Glomerular visceral epithelial cell (primary cell): ENCODE results near the gene ELANE.
"Not testable (repeated sequence)": the region's sequence is repeated elsewhere in the genome, so short reads cannot be mapped to it uniquely, and the experiment has no call there.

Experiments used
- DNase-seq: peaks from one replicate; pipeline ENCODE4 v3.0.0-alpha.2; 2016; ENCODE audit errors: extremely low spot score

The ELANE gene

GRCh38 chr19:862581-863314, 10.6 kb downstream of the ELANE start:
- peak; percentile 41 for DNase-seq

GRCh38 chr19:863315-863620, 11.2 kb downstream of the ELANE start:
- DNase-seq, result no peak

- no peak for DNase-seq
Measured at GRCh38 chr19:866769-867300, 14.7 kb downstream of the ELANE start.

GRCh38 chr19:867301-867793, 15.2 kb downstream of the ELANE start:
- DNase-seq, result no peak

- no peak for DNase-seq
Measured at GRCh38 chr19:867855-868457, 15.9 kb downstream of the ELANE start.

GRCh38 chr19:868458-869244, 16.5 kb downstream of the ELANE start:
- no peak for DNase-seq

GRCh38 chr19:869245-870177, 17.4 kb downstream of the ELANE start:
- DNase-seq, result peak; percentile 76

- no peak for DNase-seq
Measured at GRCh38 chr19:870314-870713, 18.2 kb downstream of the ELANE start.

- DNase-seq, result no peak
Measured at GRCh38 chr19:870963-871401, 18.9 kb downstream of the ELANE start.

GRCh38 chr19:871446-872265, 19.6 kb downstream of the ELANE start:
- DNase-seq, result no peak

GRCh38 chr19:872266-872951, 20.3 kb downstream of the ELANE start:
- no peak for DNase-seq

- peak; percentile 41 for DNase-seq
Measured at GRCh38 chr19:873084-873483, 21.0 kb downstream of the ELANE start.

GRCh38 chr19:873561-874041, 21.5 kb downstream of the ELANE start:
- no peak for DNase-seq

- no peak for DNase-seq
Measured at GRCh38 chr19:875265-875879, 23.3 kb downstream of the ELANE start.

GRCh38 chr19:876089-876488, 24.0 kb downstream of the ELANE start:
- no peak for DNase-seq

- DNase-seq, result no peak
Measured at GRCh38 chr19:876780-877314, 24.7 kb downstream of the ELANE start.

GRCh38 chr19:877992-878660, 26.0 kb downstream of the ELANE start:
- not testable (repeated sequence) for DNase-seq
